ENCODE results near the gene RHBDL3.
"Not testable (repeated sequence)": the region's sequence is repeated elsewhere in the genome, so short reads cannot be mapped to it uniquely, and the experiment has no call there.

The RHBDL3 gene

DNA sequence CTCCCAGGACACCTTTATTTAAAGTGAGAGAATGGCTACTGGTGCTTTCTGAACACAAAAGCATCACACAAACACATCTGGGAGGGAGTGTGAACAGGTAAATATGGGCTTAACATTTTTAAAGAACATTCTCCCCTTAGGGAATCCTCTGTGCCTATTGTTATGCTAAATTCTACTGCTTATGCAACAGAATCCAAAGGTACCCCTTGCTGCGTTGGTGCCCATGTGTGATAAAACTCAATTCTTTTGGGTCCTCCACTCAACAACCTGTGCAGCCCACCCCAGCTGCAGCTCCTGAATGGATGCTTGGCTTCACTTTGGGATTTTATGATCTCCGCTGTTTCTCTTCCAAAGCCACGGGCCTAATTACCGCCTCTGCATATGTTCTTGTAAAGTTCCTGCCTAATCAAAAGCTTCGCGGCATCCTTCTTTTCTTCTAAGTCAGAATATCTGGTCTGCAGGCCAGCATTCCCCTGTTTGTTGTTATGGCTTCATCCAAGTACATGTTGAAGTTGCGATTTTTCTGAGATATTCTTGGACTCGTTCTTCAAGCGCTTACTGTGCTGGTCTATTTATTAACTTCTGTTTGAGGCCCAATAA, 23.9 kb downstream of the RHBDL3 start:
- no peak for DNase-seq (ENCODE audit: low spot score)

DNA sequence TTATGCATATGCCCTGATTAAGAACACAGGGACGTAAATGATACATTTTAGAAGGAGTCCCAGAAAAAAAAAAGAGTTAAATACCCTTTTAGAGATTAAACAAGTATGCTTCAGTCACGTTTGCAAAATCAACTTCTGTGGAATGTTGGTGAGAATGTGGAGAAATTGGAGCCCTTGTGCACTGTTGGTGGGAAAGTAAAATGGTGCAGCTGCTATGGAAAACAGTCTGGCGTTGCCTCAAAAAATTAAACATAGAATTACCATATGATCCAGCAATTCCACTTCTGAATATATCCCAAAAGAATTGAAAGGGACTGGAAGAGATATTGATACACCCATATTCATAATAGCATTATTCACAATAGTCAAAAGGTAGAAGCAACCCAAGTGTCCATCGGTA, 26.5 kb downstream of the RHBDL3 start:
- no peak for DNase-seq (ENCODE audit: low spot score)

DNA sequence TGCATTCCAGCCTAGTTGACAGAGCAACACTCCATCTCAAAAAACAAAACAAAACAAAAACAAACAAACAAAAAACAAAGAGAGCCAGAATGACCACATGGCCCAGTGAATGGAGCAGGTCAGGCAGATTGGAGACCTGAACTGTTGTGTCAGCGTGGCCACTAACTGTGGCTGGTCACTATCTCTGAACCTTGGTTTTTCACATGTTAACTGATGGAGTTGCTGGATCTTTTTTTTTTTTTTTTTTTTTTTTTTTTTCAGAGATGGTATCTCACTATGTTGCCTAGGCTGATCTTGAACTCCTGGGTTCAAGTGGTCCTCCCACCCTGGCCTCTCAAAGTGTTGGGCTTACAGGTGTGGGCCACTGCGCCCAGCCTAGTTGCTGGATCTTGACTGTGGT, 31.8 kb downstream of the RHBDL3 start:
- no peak for DNase-seq (ENCODE audit: low spot score)

DNA sequence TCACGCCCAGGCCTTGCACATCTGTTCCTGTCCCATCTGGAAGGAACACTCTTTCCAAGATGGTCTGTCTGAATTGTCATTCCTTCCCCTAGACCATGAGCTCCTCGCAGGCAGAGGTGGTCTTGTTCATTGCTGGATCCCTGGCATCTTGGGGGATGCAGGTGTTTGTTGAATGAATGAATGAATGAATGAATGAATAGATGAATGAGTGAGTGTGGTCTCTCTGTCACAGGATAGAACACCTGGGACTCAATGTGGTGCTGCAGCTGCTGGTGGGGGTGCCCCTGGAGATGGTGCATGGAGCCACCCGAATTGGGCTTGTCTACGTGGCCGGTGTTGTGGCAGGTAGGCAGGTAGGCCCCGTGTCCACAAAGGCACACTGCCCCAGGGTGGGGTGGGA, 32.2 kb downstream of the RHBDL3 start:
- DNase-seq (ENCODE audit: low spot score), result no peak

DNA sequence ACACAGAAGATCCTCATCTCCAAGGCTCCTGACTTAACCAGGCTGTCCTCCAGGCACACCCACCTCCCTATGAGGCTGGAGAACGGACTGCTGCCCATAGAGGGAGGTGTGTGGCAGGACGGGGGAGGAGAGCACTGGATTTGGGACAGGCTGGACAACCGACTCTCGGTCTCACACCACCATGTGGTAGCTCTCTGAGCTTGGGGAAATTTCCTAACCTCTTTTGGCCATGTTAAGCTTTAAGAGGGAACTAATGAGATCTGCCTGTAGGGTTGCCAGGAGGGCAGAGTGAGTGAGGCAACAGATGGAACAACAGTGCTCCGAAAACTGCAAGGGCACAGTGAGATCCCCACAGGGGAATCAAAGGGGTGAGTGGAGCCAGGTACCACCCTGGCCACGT, 32.7 kb downstream of the RHBDL3 start:
- DNase-seq (ENCODE audit: low spot score), result peak; percentile 93

DNA sequence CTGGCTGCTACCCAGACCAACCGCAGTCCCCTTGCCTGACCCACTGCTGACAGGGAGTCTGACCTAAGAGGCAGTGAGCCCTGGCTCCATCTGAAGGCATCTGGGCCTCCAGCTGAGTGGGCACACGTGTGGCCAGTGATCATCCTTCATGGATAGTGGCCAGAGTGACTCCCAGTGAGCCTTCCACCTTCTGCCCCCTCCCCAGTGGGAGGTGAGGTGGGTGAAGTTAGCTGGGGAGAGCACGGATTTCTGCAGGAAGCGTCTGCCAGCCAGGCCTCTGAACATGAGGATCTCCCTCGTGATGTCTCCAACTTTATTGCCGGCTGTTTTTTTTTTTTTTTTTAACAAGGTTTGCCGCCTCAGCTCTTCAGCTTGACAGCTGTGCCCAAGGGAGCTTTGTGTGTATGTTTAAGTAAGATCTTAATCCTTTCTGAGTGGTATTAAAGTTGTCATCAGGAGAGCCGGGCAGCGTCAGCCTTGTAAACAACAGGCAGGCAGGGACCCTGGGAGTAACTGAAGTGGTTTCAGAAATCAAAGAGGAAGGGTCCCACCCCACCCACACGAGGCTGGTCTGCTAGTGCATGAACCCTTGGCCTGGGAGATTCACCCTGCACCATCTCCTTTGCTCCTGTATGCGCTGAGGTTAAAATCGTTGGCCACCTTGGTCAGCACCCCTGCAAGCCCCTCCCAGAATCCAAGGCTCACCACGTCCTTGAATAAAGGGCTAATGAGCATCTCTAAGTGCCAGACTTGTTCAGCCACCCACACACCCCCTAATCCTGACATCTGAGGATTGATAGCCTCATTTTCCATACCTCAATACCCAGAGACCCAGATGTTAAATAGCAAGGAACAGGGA, 33.3 kb downstream of the RHBDL3 start:
- DNase-seq (ENCODE audit: low spot score), result no peak

DNA sequence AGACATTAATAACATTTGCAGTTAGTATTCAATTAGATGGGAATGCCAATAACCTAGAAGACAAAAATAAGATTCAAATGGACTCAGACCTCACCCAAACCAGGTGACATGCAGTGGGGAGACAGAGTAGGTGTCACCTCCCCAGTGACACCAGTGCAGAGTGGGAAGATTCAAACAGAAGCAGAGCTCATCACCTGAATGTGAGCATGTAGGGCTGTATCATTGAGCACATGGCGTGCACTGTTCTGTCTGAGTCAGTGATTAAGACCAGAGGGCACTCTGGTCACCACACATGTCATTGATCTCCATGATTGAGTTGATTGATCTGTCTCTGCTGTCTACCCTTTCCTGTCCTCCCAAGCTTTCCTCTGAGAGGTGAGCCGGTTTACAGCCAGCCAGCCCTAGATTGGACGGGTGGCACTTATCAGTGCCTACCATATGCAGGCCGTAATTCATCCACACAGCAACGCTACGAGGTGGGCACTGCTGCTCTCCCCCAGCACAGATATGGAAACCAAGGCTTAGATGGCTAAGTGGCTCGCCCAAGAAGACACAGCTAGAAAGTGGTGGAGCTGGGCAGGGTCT, 34.0 kb downstream of the RHBDL3 start:
- DNase-seq (ENCODE audit: low spot score), result no peak

DNA sequence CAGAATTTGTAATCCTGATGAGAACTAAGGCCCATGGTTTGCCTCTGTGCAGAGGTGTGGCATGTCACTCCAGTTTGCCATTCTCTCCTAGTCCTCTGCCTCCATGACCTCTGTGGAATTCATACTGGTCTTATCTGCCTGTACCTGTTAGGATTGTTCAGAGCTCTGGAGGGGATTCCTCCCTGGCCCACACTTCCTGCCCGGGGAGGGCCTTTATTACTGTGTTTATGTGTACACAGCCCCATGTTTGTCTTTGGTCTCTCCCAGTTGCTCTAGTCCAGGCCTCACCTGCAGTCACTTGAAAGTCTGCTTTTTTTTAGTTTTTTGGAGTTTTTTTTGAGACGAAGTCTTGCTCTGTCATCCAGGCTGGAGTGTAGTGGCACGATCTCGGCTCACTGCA, 36.4 kb downstream of the RHBDL3 start:
- no peak for DNase-seq (ENCODE audit: low spot score)

DNA sequence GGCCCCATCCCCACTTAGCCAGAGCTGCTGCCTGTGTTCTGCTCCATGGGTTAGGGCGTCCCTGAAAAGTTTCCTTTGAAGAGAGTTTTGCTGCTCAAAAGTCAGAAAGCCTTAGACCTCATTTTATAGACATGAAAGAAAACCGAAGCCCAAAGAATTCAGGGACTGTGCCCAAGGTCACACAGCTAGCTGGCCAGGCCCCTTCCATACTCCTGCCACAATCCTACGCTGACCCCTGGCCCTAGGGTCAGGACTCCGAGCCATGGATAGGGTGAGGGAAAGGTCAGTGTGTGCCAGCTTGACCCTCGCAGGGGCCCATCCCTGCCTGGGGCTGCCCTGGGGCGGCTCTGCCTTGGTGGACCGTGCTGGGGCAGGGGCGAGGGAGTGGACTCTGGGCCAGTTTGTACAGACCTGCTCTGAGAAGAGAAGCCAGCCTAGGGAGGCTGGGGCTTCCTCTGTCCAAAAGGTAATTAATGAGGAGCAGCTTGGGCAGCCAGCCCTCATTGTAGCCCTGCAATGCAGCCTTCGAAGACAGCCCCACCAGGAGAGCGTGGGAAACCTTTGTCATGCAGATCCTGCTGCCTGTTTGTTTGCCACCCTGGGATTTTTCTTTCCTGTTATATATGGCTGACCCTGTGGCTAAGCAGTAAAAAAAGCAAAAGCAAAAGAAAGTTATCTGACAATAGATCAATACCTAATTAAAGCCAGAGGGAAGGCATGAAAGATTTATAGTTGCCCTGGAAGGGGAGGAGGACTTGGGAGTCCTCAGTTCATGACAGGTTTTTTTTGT, 37.4 kb downstream of the RHBDL3 start:
- DNase-seq (ENCODE audit: low spot score), result no peak

DNA sequence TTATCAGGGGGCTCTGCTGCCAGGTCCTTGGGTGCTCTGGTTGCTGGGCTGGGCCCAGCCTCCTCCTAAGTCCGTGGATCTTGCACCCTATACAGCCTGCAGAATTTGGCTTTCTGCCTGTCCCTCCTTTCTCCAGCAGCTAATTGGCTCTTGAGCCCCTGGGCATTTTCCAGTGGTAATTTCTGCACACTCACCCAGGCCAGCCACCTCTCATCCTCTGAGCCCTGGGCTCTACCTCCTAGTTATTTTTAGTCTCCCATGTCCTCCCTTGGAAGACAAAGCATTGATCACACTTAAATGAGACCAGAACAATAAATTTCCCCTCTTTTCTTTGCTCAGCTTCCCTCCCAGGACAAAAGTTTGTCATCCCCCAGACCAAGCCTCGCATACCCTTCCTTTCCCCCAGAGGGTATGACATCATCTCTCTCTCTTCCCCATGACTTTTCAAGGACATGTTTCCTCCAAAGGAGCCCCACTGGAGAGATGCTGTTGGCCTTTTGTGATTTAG, 38.2 kb downstream of the RHBDL3 start:
- DNase-seq (ENCODE audit: low spot score), result no peak

DNA sequence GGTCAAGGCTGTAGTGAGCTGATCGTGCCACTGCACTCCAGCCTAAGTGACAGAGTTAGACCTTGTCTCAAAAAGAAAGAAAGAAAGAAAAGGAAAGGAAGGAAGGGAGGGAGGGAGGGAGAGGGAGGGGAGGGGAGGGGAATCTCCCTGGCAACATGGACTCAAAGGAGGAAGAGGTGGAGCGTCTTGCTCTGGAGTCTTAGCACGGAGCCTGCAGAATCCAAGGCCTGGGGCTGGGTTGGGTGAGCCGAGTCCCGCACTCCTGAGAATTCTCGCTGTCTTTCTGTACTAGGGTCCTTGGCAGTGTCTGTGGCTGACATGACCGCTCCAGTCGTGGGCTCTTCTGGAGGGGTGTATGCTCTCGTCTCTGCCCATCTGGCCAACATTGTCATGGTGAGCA, 39.4 kb downstream of the RHBDL3 start:
- DNase-seq (ENCODE audit: low spot score), result no peak

DNA sequence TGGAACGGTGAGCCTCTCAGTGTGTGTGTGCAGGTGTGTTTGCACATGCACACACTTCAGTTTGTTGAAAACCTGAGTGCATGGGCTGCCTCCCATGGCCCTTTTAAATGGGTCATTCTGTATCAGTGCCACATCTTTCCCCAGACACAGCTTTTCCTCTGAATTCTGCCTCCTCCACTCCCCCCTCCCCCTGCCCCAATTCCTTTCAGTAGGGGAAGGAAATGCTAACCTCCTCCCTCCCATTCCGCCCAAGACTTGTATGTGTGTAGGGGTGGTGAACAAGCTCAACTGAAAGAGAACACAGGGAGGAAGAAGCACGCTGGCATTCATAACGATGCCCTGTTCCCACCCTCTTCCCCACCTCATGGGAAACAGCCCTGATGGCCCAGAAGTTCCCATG, 42.0 kb downstream of the RHBDL3 start:
- DNase-seq (ENCODE audit: low spot score), result no peak

DNA sequence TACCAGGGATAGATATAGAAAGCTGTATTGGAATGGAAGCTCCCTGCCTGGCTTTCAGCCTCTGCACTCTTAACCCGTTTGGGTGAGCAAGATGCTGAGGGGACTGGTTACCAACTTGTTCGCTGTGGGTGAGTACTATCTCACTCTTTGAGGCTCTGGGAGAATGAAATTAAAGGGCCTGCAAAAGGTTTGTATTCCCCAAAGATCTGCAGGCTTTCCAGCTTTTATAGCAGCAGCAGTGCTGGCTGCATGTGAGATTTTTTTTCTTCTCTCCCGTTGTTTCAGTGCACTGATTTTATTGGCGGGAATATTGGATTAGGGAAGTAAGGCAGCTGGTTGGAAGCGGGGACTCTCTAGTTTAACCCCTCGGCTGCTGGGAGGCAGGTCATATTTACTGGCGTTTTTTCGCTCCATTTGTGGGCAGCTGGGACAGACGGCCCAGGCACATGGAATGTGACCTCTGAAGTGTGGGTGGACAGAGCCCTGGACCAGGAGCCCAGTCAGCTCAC, 45.5 kb downstream of the RHBDL3 start:
- peak; percentile 72 for DNase-seq (ENCODE audit: low spot score)

DNA sequence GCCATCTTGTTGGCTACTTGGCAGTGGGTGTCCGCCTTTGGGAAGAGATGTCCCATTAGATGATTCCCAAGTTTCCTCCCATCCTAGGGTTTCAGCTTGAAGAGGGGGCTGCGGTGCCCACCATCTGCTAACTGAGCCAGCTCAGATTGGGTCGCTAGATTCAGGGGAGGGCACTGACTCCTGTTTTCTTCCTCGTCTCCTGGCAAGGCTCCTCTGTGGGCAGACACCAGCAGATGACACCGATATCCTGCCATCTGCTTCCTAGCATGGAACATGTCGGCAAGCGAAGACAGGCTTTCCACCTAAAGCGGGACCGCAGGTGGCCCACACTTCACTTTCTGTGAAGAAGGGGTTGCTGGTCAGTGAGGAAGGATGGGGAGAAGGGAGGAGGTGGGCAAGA, 49.0 kb downstream of the RHBDL3 start:
- DNase-seq (ENCODE audit: low spot score), result peak; percentile 78

DNA sequence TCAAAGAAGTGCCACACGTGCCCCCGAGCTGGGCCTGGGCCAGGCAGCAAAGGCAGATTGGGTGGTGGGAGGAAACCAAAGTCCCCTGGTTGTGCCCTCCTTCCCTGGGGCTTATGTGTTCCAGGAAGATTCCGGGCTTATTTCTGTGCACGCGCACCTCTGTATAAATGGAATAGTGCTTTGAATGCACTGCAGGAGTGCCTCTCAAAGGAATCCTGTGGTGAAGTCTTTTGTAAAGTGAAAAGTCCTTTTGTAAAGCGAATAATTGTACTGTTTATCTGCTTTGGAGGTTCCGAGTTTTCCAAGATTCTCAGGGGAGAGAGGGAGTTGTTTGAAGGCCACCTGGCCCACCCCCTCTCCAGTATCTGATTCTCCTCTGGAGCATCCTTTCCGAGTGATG, 49.5 kb downstream of the RHBDL3 start:
- DNase-seq (ENCODE audit: low spot score), result no peak

DNA sequence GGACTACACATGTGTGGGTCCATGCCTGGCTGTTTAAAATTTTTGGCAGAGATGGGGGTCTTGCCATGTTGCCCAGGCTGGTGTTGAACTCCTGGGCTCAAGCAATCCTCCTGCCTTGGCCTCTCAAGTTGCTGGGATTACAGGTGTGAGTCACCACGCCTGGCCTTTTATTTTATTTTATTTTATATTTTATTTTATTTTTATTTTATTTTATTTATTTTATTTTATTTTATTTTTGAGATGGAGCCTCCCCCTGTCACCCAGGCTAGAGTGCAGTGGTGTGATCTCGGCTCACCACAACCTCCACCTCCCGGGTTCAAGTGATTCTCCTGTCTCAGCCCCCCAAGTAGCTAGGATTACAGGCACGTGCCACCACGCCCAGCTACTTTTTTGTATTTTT, 51.0 kb downstream of the RHBDL3 start:
- not testable (repeated sequence) for DNase-seq (ENCODE audit: low spot score)

DNA sequence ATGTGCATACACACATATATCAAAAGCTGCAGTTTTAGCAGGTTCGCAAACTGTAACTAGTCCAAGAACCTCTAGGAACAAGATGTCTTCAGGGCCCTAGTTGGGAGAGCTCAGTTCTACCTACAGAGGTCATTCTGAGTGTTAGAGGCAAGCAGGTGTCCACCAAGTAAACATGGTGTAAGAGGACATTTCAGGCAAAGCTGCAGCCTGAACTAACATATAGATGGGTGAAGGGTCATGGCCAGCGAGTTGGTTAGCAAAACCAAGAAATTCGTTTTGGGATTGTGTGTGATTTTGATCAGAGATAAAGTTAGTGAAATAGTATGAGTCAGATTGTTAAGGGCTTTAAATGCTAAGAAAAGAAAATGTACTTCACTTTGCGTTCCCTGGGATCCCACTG, 51.7 kb downstream of the RHBDL3 start:
- DNase-seq (ENCODE audit: low spot score), result no peak

DNA sequence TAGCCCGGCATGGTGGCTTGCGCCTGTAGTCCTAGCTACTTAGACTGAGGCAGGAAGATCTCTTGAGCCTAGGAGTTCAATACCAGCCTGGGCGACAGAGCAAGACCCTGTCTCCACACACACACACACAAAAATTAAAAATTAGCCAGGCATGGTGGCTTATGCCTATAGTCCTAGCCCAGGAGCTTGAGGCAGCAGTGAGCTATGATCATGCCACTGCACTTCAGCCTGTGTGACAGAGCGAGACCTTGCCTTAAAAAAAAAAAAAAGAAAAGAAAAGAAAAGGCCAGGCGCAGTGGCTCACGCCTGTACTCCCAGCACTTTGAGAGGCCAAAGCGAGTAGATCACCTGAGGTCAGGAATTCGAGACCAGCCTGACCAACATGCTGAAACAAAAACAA, 52.4 kb downstream of the RHBDL3 start:
- DNase-seq (ENCODE audit: low spot score), result no peak

DNA sequence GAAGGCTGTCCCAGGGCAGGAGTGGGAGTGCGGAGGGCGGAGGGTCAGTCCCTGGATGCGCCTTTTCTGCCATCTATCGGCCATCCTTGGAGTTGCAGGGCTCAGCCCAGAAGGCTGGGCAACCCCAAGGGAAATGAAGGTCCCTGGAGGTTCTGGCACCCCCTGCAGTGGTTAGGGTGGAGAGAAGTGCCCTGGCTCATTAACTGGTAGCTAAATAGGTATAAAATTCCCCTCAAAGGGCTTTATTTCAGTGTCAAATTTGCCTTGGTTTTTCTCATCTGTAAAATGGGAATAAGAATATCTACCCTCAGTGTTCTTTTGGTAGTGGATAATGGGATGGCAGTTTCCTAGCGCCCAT, 53.9 kb downstream of the RHBDL3 start:
- DNase-seq (ENCODE audit: low spot score), result peak; percentile 67

DNA sequence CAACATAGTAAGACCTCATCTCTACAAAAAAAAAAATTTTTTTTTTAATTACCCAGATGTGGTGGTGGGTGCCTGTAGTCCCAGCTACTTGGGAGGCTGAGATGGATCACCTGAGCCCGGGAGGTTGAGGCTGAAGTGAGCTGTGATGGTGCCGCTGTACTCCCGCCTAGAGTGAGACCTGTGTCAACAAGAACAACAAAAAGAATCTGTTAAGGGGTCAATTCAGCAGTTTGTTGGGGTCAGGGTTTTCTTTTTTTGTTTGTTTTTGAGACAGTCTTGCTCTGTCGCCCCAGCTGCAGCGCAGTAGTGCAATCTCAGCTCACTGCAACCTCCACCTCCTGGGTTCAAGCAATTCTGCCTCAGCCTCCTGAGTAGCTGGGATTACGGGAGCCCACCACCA, 54.4 kb downstream of the RHBDL3 start:
- not testable (repeated sequence) for DNase-seq (ENCODE audit: low spot score)

DNA sequence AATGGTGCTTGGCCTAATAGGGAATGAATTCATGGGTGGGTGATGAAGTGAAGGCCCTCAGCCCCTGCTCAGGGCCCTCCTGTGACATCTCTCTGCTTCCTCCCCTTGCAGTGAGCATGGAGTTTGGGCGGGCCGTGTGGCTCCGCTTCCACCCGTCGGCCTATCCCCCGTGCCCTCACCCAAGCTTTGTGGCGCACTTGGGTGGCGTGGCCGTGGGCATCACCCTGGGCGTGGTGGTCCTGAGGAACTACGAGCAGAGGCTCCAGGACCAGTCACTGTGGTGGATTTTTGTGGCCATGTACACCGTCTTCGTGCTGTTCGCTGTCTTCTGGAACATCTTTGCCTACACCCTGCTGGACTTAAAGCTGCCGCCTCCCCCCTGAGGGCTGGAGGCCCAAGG, 55.2 kb downstream of the RHBDL3 start:
- no peak for DNase-seq (ENCODE audit: low spot score)

DNA sequence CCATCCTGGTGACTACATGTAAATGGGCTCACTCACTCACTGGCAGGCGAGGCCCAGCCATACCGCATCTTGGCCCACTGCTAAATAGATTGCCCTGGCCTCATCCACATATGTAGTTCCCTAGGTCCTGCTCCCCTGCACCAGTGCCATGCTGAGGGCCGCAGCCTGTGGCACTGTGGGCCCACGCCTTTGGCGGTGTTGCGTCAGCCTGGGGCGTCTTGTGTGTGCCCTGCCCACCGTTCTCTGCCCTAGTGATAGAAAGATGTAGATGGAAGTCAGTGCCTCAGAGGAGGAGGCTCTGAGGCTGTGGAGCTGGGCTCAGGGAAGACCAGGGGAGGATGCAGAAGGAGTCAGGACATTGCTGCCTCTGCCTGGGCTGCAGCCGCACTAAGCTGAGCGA, 57.4 kb downstream of the RHBDL3 start:
- DNase-seq (ENCODE audit: low spot score), result no peak
